ENCODE results near the gene AMBN. TPM values are rescaled to one million over a fixed set of nuclear protein-coding genes. Genes with fewer than 3 reads are reported as not detected.

Gene AMBN
- total RNA-seq, 4 donors from 2014 or later = not detected

- DNase-seq (ENCODE audit: extremely low spot score) = no peak
- Histone ChIP-seq H3K36me3 (no peaks in the 10 kb centered on the region), H3K4me3 (no peak overlapping the region), H3K27me3 (peaks cover 0 to 25% (median 0%) of the 10 kb centered on the region in 4 donors), H3K27ac (replicated peaks in 1 of 4) (no peak overlapping the region), H3K9me3 (no peaks in the 10 kb centered on the region), H3K4me1 (no peaks in the 10 kb centered on the region)
- TF ChIP-seq EP300 (IDR thresholded peaks at IDR 0.05) (no peak), POLR2AphosphoS5 (IDR thresholded peaks at IDR 0.05) (no peak), POLR2A (IDR thresholded peaks at IDR 0.05; ENCODE audit: low read depth) (no peak)
- TF ChIP-seq, protein P1, sequence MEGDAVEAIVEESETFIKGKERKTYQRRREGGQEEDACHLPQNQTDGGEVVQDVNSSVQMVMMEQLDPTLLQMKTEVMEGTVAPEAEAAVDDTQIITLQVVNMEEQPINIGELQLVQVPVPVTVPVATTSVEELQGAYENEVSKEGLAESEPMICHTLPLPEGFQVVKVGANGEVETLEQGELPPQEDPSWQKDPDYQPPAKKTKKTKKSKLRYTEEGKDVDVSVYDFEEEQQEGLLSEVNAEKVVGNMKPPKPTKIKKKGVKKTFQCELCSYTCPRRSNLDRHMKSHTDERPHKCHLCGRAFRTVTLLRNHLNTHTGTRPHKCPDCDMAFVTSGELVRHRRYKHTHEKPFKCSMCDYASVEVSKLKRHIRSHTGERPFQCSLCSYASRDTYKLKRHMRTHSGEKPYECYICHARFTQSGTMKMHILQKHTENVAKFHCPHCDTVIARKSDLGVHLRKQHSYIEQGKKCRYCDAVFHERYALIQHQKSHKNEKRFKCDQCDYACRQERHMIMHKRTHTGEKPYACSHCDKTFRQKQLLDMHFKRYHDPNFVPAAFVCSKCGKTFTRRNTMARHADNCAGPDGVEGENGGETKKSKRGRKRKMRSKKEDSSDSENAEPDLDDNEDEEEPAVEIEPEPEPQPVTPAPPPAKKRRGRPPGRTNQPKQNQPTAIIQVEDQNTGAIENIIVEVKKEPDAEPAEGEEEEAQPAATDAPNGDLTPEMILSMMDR (IDR thresholded peaks at IDR 0.05) = no peak
- intact Hi-C loops (cut with DNase I) = no loop called here
- WGBS = 80% methylated on average over 8 of the region's 8 CpGs
These were observed 14.4 kb downstream of the AMBN start for GRCh38 chr4:70606459-70606858.

GRCh38 chr4:70607334-70607853 lies 15.3 kb downstream of the AMBN start:
- Histone ChIP-seq H3K27ac (replicated peaks in 1 of 4) (no peak overlapping the region), H3K4me3 (no peak overlapping the region), H3K36me3 (no peaks in the 10 kb centered on the region), H3K4me1 (no peaks in the 10 kb centered on the region), H3K9me3 (no peaks in the 10 kb centered on the region), H3K27me3 (peaks cover 0 to 28% (median 0%) of the 10 kb centered on the region in 4 donors)
- intact Hi-C loops (cut with DNase I) = no loop called here
- 92% methylated on average over 3 of the region's 3 CpGs for WGBS
- no peak for TF ChIP-seq POLR2AphosphoS5 (IDR thresholded peaks at IDR 0.05)
- no peak for TF ChIP-seq EP300 (IDR thresholded peaks at IDR 0.05)
- TF ChIP-seq, protein P1 (IDR thresholded peaks at IDR 0.05) = no peak
- TF ChIP-seq POLR2A (IDR thresholded peaks at IDR 0.05; ENCODE audit: low read depth) = no peak
- DNase-seq (ENCODE audit: extremely low spot score) = no peak

DNA sequence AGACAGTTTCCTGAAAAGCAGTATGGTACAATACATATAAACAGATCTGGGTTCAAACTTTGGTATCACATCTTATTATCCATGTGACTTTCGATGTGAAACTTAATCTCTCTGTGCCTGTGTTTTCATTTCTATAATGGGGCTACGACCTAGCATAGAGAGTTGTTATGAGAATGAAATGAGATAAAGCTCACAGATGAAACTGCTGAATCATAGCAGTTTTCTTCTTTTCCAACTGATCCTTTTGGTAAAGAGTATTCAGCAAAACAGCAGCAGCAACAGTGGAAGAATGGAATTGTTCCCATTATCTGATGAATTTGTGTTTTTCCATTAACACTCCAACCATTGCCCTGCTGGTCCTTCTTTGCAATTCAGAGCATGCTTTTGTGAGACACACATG lies 16.3 kb downstream of the AMBN start:
- H3K9me3 ChIP-seq = no peaks in the 10 kb centered on the region
- H3K27ac ChIP-seq (replicated peaks in 1 of 4) = no peak overlapping the region
- H3K36me3 ChIP-seq = no peaks in the 10 kb centered on the region
- H3K4me1 ChIP-seq = no peaks in the 10 kb centered on the region
- DNase-seq (ENCODE audit: extremely low spot score) = no peak
- intact Hi-C loops (cut with DNase I) = no loop called here
- TF ChIP-seq, protein P1 (IDR thresholded peaks at IDR 0.05) = no peak
- TF ChIP-seq POLR2A (IDR thresholded peaks at IDR 0.05; ENCODE audit: low read depth) (no peak), EP300 (IDR thresholded peaks at IDR 0.05) (no peak), POLR2AphosphoS5 (IDR thresholded peaks at IDR 0.05) (no peak)
- WGBS = 80% methylated on average over 2 of the region's 2 CpGs
- H3K27me3 ChIP-seq = peaks cover 0 to 28% (median 0%) of the 10 kb centered on the region in 4 donors
- no peak overlapping the region for H3K4me3 ChIP-seq

DNA sequence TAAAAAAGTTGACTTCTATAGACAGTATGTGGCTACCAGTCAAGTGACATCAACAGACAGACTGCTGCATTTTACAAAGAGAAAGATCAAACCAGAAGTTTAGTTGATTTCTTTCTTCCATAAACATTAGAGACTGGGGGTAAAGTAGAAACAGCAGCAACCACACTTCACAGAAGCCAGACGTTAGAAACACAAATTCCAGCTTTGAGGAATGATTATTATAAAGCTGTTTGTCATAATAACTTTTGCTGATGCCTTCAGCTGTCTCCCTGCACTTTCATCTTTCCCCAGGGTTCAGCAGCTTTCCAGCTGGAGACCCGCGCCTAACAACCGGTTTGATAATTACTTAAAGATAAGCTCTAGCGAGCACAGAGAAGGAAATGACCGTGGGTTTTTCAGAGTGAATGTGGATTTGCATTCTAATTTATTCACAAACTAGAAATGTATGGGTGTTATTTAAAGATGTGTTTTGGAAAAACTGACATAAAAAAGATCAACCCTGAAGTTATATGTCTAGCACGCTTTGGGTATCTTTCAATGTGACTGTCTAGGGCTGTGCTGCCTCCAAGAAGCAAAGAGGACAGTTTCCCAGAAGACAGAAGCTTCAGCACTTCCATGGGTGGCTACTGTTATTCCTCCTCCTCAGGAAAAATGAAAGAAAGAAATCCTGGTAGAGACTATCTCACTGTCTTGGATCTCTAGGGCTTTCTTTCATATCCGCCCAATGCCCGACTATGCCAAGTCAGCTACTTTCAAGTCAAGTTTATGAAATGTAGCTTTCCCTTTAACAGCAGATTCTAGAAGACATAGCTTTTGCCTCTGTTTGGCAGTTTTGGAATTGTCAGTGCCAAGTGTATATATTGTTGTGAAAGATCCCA lies 21.5 kb downstream of the AMBN start:
- WGBS = 16% methylated on average over 9 of the region's 9 CpGs
- peak overlapping the region in 3 of 4 donors; percentile 3 to 27 (median 5) for H3K4me3 ChIP-seq

More for the DNA sequence above, 21.5 kb downstream of the AMBN start:
- H3K9me3 ChIP-seq = no peaks in the 10 kb centered on the region
- peaks cover 0 to 3% (median 0%) of the 10 kb centered on the region in 4 donors for H3K4me1 ChIP-seq
- intact Hi-C loops (cut with DNase I) = no loop called here
- peaks cover 0 to 22% (median 0%) of the 10 kb centered on the region in 4 donors for H3K27me3 ChIP-seq
- no peak overlapping the region for H3K27ac ChIP-seq (replicated peaks in 1 of 4)
- no peaks in the 10 kb centered on the region for H3K36me3 ChIP-seq
- TF ChIP-seq EP300 (IDR thresholded peaks at IDR 0.05) (no peak), POLR2A (IDR thresholded peaks at IDR 0.05; ENCODE audit: low read depth) (no peak), POLR2AphosphoS5 (IDR thresholded peaks at IDR 0.05) (no peak)
- TF ChIP-seq, protein P1 (IDR thresholded peaks at IDR 0.05) = no peak
- DNase-seq (ENCODE audit: extremely low spot score) = no peak

All from esophagus muscularis mucosa (tissue), 4 donors.